HepG2 (cell line): ENCODE measurements around the gene DERL2. TPM values are rescaled to one million over a fixed set of nuclear protein-coding genes. Genes with fewer than 3 reads are reported as not detected.

ENCODE experiments used
- ARNTL ChIP-seq: sonication (generic); formaldehyde crosslinking; IDR thresholded peaks from 2 replicates; pipeline ENCODE4 v1.4.0; 2020; ENCODE audit warnings: mild to moderate bottlenecking, missing genetic modification reagents
- CAMTA2 ChIP-seq: sonication (generic); formaldehyde crosslinking; IDR thresholded peaks from 2 replicates; pipeline ENCODE4 v1.4.0; 2020; ENCODE audit warnings: mild to moderate bottlenecking, missing genetic modification reagents, borderline replicate concordance
- CCAR2 ChIP-seq: fragments of 200-400 bp; formaldehyde crosslinking; optimal IDR thresholded peaks from 2 replicates; pipeline ENCODE3; 2018; ENCODE audit warnings: low read depth, mild to moderate bottlenecking, low read length, moderate library complexity
- CREB1 ChIP-seq, 2 experiments: fragments of 450-650 bp in 1 of 2; IDR thresholded peaks; 2 replicates each; pipeline ENCODE4 v1.6.1; 2016 to 2017; ENCODE audit warnings: control low read depth in 1 of 2, mild to moderate bottlenecking in 1 of 2, missing compliant biosample characterization in 1 of 2, missing genetic modification characterization in 1 of 2
- DR1 ChIP-seq: sonication (generic); formaldehyde crosslinking; IDR thresholded peaks from 2 replicates; pipeline ENCODE4 v1.8.0; 2021; ENCODE audit warnings: mild to moderate bottlenecking, missing genetic modification reagents, inconsistent platforms
- FOXK1 ChIP-seq: sonication (generic); formaldehyde crosslinking; IDR thresholded peaks from 2 replicates; pipeline ENCODE4 v1.4.0; 2020; ENCODE audit warnings: low read depth, missing genetic modification reagents, borderline replicate concordance
- HES4 ChIP-seq: sonication (generic); formaldehyde crosslinking; IDR thresholded peaks from 2 replicates; pipeline ENCODE4 v1.9.0; 2021; ENCODE audit warnings: mild to moderate bottlenecking, missing genetic modification reagents, borderline replicate concordance
- MEF2D ChIP-seq: sonication (generic); formaldehyde crosslinking; IDR thresholded peaks from 2 replicates; pipeline ENCODE4 v1.5.1; 2020; ENCODE audit warnings: mild to moderate bottlenecking, missing genetic modification reagents
- RARA ChIP-seq: IDR thresholded peaks from 2 replicates; pipeline ENCODE4 v1.6.1; 2016; ENCODE audit warnings: missing genetic modification reagents, missing compliant biosample characterization
- ZFX ChIP-seq: sonication (generic); formaldehyde crosslinking; IDR thresholded peaks from 2 replicates; pipeline ENCODE4 v1.4.0; 2020; ENCODE audit warnings: mild to moderate bottlenecking, low read depth, missing genetic modification reagents, moderate library complexity
- ZNF335 ChIP-seq: sonication (generic); formaldehyde crosslinking; IDR thresholded peaks from 2 replicates; pipeline ENCODE4 v1.4.0; 2020; ENCODE audit warnings: missing genetic modification reagents
- ZNF34 ChIP-seq: sonication (generic); formaldehyde crosslinking; IDR thresholded peaks from 2 replicates; pipeline ENCODE4 v1.4.0; 2020; ENCODE audit warnings: mild to moderate bottlenecking, missing genetic modification reagents, borderline replicate concordance
- ZNF709 ChIP-seq: sonication (generic); formaldehyde crosslinking; IDR thresholded peaks from 2 replicates; pipeline ENCODE4 v1.5.0; 2020; ENCODE audit warnings: mild to moderate bottlenecking, missing genetic modification reagents
- ZNF724P ChIP-seq: sonication (generic); formaldehyde crosslinking; IDR thresholded peaks from 2 replicates; pipeline ENCODE4 v1.8.0; 2022; ENCODE audit warnings: missing genetic modification reagents, borderline replicate concordance
- ZNF883 ChIP-seq: sonication (generic); formaldehyde crosslinking; IDR thresholded peaks from 2 replicates; pipeline ENCODE4 v1.5.1; 2020; ENCODE audit warnings: mild to moderate bottlenecking, missing genetic modification reagents; ENCODE audit errors: not compliant biosample characterization
- polyA plus RNA-seq, 8 experiments: library from polyadenylated mRNA; depleted of rRNA in 3 of 8; stranded (reverse) in 7 of 8; unstranded in 1 of 8; fragments of >200 nt; fragmentation: Illumina TruSeq in 4 of 8; extraction: Trizol in 4 of 8; gene quantifications; 2 replicates each; pipeline versions ENCODE4 v1.2.1 to v1.2.3, GENCODE V29; 2011 to 2016; ENCODE audit warnings: low read depth in 4 of 8, missing spikeins in 1 of 8, mixed read lengths in 1 of 8; ENCODE audit not compliant: insufficient read depth in 1 of 8
- total RNA-seq, 5 experiments: library from RNA; depleted of rRNA; stranded (reverse); fragments of >200 nt; fragmentation: Illumina TruSeq; extraction: Trizol; gene quantifications; 2 replicates each; pipeline ENCODE4 v1.2.3, GENCODE V29; 2016; ENCODE audit warnings: low read depth in 1 of 5
- TF ChIP-seq, protein P1 (sequence below): sonication (generic); formaldehyde crosslinking; IDR thresholded peaks from 2 replicates; pipeline ENCODE4 v1.4.0; 2020; ENCODE audit warnings: missing genetic modification reagents
- TF ChIP-seq, protein P2 (sequence below): sonication (generic); formaldehyde crosslinking; IDR thresholded peaks from 2 replicates; pipeline ENCODE4 v1.4.0; 2020; ENCODE audit warnings: missing genetic modification reagents
- TF ChIP-seq, protein P3 (sequence below): sonication (generic); formaldehyde crosslinking; IDR thresholded peaks from 2 replicates; pipeline ENCODE4 v1.4.0; 2020; ENCODE audit warnings: mild to moderate bottlenecking, missing genetic modification reagents
- TF ChIP-seq, protein P4 (sequence below): sonication (generic); formaldehyde crosslinking; IDR thresholded peaks from 2 replicates; pipeline ENCODE4 v1.8.0; 2022; ENCODE audit warnings: mild to moderate bottlenecking, missing genetic modification reagents; ENCODE audit not compliant: insufficient replicate concordance
- TF ChIP-seq, protein P5 (sequence below): IDR thresholded peaks from 2 replicates; pipeline ENCODE4 v1.6.1; 2018; ENCODE audit warnings: missing genetic modification reagents, mild to moderate bottlenecking, missing compliant biosample characterization
- TF ChIP-seq, protein P6 (sequence below): IDR thresholded peaks from 2 replicates; pipeline ENCODE4 v1.6.1; 2016; ENCODE audit warnings: mild to moderate bottlenecking

Gene DERL2
- total and polyA plus RNA-seq, 2 of the 13 experiments (the other 11 are each of a cell fraction or from before 2014, with no cell fraction given), result 59.3 to 65.2 TPM

DNA sequence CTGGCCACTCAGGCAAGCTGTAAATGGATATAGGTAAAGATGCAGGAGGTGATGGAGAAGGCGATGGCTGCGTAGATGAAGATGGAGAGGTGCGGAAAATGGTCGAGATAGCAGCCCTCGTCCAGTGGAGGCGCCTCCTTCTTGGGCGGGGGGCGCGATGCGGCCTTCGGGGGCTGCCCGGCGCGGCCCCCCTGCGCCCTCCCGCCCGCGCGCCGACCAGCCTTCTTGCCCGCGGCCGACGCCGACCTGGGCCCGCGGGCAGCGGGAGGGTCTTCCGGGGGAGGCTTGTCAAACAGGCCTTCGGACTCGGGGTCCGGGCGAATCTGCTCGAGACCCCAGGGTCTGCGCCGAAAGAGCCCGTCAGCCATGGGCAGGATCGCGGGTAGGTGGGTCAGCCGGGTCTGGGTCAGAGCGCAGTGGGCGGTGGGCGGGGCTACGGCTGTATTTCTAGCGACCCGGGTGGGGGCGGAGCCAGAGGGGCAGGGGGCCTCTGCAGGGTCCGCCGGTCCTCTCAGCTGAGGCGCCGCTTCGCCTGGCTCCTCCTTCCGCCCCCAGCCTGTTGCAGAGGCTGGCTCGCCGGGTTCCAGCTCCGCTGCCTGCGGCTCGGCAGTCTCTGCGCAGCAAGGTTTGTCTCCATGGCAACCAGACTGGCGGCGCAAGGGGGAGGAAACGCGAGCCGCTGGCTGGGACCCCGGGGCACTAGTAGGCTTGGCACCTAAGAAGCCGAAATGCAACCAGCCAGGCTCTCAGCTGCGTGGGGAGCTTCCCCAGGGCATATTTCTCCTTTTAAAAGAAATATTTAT, 14.8 kb upstream of the DERL2 start (continued):
- TF ChIP-seq RARA (CRISPR knock-in tag) (0 out of 2 replicates have a peak, but pooled peaks have one; percentile 9), ZNF335 (CRISPR knock-in tag) (no peak), ZNF709 (CRISPR knock-in tag) (no peak), ZNF724P (peak; percentile 52; the same call in 1 of the 2 replicates), ARNTL (CRISPR knock-in tag) (no peak), ZFX (CRISPR knock-in tag) (peak; percentile 62), FOXK1 (CRISPR knock-in tag) (0 out of 2 replicates have a peak, but pooled peaks have one; percentile 28), MEF2D (CRISPR knock-in tag) (peak; percentile 57; the same call in 1 of the 2 replicates), HES4 (peak; percentile 40; the same call in 1 of the 2 replicates), ZNF34 (CRISPR knock-in tag) (no peak), CREB1 (IDR thresholded peaks at IDR 0.05) (no peak), CREB1 (CRISPR knock-in tag; IDR thresholded peaks at IDR 0.05) (no peak), ZNF883 (CRISPR knock-in tag) (no peak), DR1 (CRISPR knock-in tag) (peak; percentile 83; the same call in 1 of the 2 replicates), CAMTA2 (CRISPR knock-in tag) (no peak), CCAR2 (no peak)
- TF ChIP-seq, protein P1, sequence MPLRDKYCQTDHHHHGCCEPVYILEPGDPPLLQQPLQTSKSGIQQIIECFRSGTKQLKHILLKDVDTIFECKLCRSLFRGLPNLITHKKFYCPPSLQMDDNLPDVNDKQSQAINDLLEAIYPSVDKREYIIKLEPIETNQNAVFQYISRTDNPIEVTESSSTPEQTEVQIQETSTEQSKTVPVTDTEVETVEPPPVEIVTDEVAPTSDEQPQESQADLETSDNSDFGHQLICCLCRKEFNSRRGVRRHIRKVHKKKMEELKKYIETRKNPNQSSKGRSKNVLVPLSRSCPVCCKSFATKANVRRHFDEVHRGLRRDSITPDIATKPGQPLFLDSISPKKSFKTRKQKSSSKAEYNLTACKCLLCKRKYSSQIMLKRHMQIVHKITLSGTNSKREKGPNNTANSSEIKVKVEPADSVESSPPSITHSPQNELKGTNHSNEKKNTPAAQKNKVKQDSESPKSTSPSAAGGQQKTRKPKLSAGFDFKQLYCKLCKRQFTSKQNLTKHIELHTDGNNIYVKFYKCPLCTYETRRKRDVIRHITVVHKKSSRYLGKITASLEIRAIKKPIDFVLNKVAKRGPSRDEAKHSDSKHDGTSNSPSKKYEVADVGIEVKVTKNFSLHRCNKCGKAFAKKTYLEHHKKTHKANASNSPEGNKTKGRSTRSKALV (CRISPR knock-in tag), result no peak
- TF ChIP-seq, protein P2, sequence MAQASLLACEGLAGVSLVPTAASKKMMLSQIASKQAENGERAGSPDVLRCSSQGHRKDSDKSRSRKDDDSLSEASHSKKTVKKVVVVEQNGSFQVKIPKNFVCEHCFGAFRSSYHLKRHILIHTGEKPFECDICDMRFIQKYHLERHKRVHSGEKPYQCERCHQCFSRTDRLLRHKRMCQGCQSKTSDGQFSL (CRISPR knock-in tag), result no peak
- TF ChIP-seq, protein P3, sequence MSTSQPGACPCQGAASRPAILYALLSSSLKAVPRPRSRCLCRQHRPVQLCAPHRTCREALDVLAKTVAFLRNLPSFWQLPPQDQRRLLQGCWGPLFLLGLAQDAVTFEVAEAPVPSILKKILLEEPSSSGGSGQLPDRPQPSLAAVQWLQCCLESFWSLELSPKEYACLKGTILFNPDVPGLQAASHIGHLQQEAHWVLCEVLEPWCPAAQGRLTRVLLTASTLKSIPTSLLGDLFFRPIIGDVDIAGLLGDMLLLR, result no peak
- TF ChIP-seq, protein P4, sequence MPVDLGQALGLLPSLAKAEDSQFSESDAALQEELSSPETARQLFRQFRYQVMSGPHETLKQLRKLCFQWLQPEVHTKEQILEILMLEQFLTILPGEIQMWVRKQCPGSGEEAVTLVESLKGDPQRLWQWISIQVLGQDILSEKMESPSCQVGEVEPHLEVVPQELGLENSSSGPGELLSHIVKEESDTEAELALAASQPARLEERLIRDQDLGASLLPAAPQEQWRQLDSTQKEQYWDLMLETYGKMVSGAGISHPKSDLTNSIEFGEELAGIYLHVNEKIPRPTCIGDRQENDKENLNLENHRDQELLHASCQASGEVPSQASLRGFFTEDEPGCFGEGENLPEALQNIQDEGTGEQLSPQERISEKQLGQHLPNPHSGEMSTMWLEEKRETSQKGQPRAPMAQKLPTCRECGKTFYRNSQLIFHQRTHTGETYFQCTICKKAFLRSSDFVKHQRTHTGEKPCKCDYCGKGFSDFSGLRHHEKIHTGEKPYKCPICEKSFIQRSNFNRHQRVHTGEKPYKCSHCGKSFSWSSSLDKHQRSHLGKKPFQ (CRISPR knock-in tag), result no peak
- TF ChIP-seq, protein P5, sequence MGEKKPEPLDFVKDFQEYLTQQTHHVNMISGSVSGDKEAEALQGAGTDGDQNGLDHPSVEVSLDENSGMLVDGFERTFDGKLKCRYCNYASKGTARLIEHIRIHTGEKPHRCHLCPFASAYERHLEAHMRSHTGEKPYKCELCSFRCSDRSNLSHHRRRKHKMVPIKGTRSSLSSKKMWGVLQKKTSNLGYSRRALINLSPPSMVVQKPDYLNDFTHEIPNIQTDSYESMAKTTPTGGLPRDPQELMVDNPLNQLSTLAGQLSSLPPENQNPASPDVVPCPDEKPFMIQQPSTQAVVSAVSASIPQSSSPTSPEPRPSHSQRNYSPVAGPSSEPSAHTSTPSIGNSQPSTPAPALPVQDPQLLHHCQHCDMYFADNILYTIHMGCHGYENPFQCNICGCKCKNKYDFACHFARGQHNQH (CRISPR knock-in tag), result peak; percentile 51; the same call in 1 of the 2 replicates
- TF ChIP-seq, protein P6, sequence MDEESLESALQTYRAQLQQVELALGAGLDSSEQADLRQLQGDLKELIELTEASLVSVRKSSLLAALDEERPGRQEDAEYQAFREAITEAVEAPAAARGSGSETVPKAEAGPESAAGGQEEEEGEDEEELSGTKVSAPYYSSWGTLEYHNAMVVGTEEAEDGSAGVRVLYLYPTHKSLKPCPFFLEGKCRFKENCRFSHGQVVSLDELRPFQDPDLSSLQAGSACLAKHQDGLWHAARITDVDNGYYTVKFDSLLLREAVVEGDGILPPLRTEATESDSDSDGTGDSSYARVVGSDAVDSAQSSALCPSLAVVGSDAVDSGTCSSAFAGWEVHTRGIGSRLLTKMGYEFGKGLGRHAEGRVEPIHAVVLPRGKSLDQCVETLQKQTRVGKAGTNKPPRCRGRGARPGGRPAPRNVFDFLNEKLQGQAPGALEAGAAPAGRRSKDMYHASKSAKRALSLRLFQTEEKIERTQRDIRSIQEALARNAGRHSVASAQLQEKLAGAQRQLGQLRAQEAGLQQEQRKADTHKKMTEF (CRISPR knock-in tag), result peak; percentile 40; the same call in 1 of the 2 replicates
